MM.1S (cell line): ENCODE data around the gene RABGAP1L.

Source experiments
- EZH2 ChIP-seq: fragments of 300-600 bp; sonication (generic); optimal IDR thresholded peaks from 2 replicates; pipeline ENCODE3; 2017; ENCODE audit warnings: low read depth, mild to moderate bottlenecking, antibody characterized with exemption, low read length, mixed read lengths
- EZH2phosphoT487 ChIP-seq: fragments of 300-600 bp; sonication (generic); IDR thresholded peaks from 2 replicates; pipeline ENCODE4 v1.6.1; 2018; ENCODE audit warnings: antibody characterized with exemption, low read length
- TF ChIP-seq, protein P1 (sequence below): fragments of 300-600 bp; sonication (generic); IDR thresholded peaks from 2 replicates; pipeline ENCODE4 v1.5.1; 2016; ENCODE audit warnings: antibody characterized with exemption, low read length, mixed read lengths

GRCh38 chr1:174391716-174392115 is 232.4 kb downstream of the RABGAP1L start:
- TF ChIP-seq, protein P1, sequence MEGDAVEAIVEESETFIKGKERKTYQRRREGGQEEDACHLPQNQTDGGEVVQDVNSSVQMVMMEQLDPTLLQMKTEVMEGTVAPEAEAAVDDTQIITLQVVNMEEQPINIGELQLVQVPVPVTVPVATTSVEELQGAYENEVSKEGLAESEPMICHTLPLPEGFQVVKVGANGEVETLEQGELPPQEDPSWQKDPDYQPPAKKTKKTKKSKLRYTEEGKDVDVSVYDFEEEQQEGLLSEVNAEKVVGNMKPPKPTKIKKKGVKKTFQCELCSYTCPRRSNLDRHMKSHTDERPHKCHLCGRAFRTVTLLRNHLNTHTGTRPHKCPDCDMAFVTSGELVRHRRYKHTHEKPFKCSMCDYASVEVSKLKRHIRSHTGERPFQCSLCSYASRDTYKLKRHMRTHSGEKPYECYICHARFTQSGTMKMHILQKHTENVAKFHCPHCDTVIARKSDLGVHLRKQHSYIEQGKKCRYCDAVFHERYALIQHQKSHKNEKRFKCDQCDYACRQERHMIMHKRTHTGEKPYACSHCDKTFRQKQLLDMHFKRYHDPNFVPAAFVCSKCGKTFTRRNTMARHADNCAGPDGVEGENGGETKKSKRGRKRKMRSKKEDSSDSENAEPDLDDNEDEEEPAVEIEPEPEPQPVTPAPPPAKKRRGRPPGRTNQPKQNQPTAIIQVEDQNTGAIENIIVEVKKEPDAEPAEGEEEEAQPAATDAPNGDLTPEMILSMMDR, result no peak
- TF ChIP-seq EZH2 (no peak), EZH2phosphoT487 (no peak)
